Smooth muscle cell (in vitro differentiated cells): ENCODE results near the gene OGDH. TPM values are rescaled to one million over a fixed set of nuclear protein-coding genes. Genes with fewer than 3 reads are reported as not detected.

ENCODE experiments used
- DNase-seq: peaks from one replicate; lab custom pipeline; 2025; ENCODE audit not compliant: unreplicated experiment; lab: John Stamatoyannopoulos, UW
- H2AFZ ChIP-seq: fragments of 200-600 bp; sonication (generic); 2 replicates; pipeline ENCODE4 v1.6.0; 2016; ENCODE audit warnings: antibody characterized with exemption, low read depth, mild to moderate bottlenecking
- H3F3A ChIP-seq: fragments of 200-600 bp; sonication (generic); 2 replicates; pipeline ENCODE4 v1.6.0; 2017; ENCODE audit warnings: antibody characterized with exemption, low read depth
- H3K27ac ChIP-seq: fragments of 200-600 bp; sonication (generic); 2 replicates; pipeline ENCODE4 v1.5.1; 2016; ENCODE audit warnings: low read depth, mild to moderate bottlenecking
- H3K27me3 ChIP-seq: fragments of 200-600 bp; sonication (generic); 2 replicates; pipeline ENCODE4 v1.6.1; 2016; ENCODE audit warnings: low read depth, mild to moderate bottlenecking
- H3K36me3 ChIP-seq: fragments of 200-600 bp; sonication (generic); 2 replicates; pipeline ENCODE4 v1.5.1; 2016; ENCODE audit warnings: low read depth
- H3K4me1 ChIP-seq: fragments of 200-600 bp; sonication (generic); 2 replicates; pipeline ENCODE4 v1.5.1; 2016; ENCODE audit warnings: low read depth
- H3K4me2 ChIP-seq: fragments of 200-600 bp; sonication (generic); 2 replicates; pipeline ENCODE4 v1.6.0; 2016; ENCODE audit warnings: mild to moderate bottlenecking
- H3K4me3 ChIP-seq: fragments of 200-600 bp; sonication (generic); 2 replicates; pipeline ENCODE4 v1.5.1; 2016; ENCODE audit warnings: mild to moderate bottlenecking
- H3K79me2 ChIP-seq: fragments of 200-600 bp; sonication (generic); 2 replicates; pipeline ENCODE4 v1.6.0; 2016; ENCODE audit warnings: low read depth, mild to moderate bottlenecking
- H3K9ac ChIP-seq: fragments of 200-600 bp; sonication (generic); 2 replicates; pipeline ENCODE4 v1.6.0; 2016; ENCODE audit warnings: low read depth
- H3K9me3 ChIP-seq: fragments of 200-600 bp; sonication (generic); replicated peaks from 2 replicates; pipeline ENCODE4 v1.5.1; 2016; ENCODE audit warnings: low read depth
- H4K20me1 ChIP-seq: fragments of 200-600 bp; sonication (generic); 2 replicates; pipeline ENCODE4 v1.6.0; 2016; ENCODE audit warnings: low read depth
- WGBS: methylation state at CpG from one replicate; pipeline ENCODE4 v1.1.7; 2016; ENCODE audit warnings: low lambda C conversion rate; 5-methylcytosine and 5-hydroxymethylcytosine counted together
- polyA plus RNA-seq: library from polyadenylated mRNA; unstranded; fragments of >200 nt; fragmentation: Nextera tagmentation; extraction: Ambion mirVana; gene quantifications from 2 replicates; pipeline ENCODE4 v1.2.1, GENCODE V29; 2016
- total RNA-seq: library from RNA; depleted of rRNA; stranded (reverse); fragments of >200 nt; gene quantifications from 2 replicates; pipeline ENCODE4 v1.2.3, GENCODE V29; 2014
- TF ChIP-seq, protein P1 (sequence below): fragments of 200-600 bp; sonication (generic); IDR thresholded peaks from 2 replicates; pipeline ENCODE4 v1.5.1; 2017; ENCODE audit warnings: borderline replicate concordance, mild to moderate bottlenecking, antibody characterized with exemption; ENCODE audit not compliant: insufficient read depth, poor library complexity, severe bottlenecking

The OGDH gene
- total and polyA plus RNA-seq, 2 experiments from 2014 or later: 32.6 to 34.2 TPM

DNA sequence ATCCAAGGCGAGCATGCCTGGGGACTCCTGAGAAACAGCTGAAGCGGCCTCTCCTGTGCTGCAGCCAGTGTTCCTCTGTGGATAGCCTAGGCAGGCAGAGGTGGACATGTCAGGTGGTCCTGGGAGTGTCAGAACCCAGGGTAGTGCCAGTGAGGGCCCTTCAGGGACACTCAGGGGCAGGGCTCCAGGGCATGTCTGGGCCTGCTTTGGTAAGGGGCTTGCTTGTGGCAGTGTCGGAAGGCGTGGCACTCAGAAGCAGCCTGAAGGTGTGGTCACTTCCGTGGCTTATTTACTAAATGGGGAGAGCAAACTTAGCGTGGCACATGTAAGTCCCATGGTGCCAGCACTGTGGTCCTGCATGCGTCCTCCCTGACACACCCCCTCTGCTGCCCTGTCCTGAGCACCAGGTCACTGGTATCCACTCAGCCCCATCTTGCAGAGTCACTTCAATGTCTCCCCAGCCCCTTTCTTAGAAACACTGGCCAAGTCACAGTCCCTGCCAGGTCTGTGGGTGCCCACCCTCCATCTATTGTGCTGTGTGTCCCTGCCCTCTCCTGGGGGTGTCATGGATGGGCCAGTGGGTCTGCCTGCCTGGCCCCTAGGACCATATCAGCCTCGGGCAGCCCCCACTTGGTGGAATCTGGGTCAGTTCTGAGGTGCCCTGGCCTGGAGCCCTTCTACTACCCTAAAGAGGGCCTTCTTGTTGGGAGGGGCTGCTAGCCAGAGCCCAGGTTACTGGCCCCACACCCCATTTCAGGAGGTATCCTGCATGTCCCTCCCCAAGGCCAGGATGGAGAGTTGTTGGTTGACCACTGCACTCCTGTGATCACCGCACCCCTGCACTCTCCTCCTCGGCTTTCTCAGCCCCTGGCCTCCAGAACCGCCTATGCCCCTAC, 148.6 kb downstream of the OGDH start:
- H3F3A ChIP-seq: no peaks in the 10 kb centered on the region
- peaks cover 41% of the 10 kb centered on the region for H3K79me2 ChIP-seq
- no peaks in the 10 kb centered on the region for H3K36me3 ChIP-seq
- no peak for DNase-seq
- peaks cover 52% of the 10 kb centered on the region for H4K20me1 ChIP-seq
- no peak overlapping the region for H3K27ac ChIP-seq
- H3K4me2 ChIP-seq: no peak overlapping the region
- 96% methylated on average over 11 of the region's 11 CpGs for WGBS
- peaks cover under 1% of the 10 kb centered on the region for H3K4me1 ChIP-seq
- H3K9me3 ChIP-seq: no peaks in the 10 kb centered on the region
- TF ChIP-seq, protein P1, sequence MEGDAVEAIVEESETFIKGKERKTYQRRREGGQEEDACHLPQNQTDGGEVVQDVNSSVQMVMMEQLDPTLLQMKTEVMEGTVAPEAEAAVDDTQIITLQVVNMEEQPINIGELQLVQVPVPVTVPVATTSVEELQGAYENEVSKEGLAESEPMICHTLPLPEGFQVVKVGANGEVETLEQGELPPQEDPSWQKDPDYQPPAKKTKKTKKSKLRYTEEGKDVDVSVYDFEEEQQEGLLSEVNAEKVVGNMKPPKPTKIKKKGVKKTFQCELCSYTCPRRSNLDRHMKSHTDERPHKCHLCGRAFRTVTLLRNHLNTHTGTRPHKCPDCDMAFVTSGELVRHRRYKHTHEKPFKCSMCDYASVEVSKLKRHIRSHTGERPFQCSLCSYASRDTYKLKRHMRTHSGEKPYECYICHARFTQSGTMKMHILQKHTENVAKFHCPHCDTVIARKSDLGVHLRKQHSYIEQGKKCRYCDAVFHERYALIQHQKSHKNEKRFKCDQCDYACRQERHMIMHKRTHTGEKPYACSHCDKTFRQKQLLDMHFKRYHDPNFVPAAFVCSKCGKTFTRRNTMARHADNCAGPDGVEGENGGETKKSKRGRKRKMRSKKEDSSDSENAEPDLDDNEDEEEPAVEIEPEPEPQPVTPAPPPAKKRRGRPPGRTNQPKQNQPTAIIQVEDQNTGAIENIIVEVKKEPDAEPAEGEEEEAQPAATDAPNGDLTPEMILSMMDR: no peak
- no peak overlapping the region for H3K9ac ChIP-seq
- no peak overlapping the region for H3K4me3 ChIP-seq
- H2AFZ ChIP-seq: no peak overlapping the region
- no peaks in the 10 kb centered on the region for H3K27me3 ChIP-seq

DNA sequence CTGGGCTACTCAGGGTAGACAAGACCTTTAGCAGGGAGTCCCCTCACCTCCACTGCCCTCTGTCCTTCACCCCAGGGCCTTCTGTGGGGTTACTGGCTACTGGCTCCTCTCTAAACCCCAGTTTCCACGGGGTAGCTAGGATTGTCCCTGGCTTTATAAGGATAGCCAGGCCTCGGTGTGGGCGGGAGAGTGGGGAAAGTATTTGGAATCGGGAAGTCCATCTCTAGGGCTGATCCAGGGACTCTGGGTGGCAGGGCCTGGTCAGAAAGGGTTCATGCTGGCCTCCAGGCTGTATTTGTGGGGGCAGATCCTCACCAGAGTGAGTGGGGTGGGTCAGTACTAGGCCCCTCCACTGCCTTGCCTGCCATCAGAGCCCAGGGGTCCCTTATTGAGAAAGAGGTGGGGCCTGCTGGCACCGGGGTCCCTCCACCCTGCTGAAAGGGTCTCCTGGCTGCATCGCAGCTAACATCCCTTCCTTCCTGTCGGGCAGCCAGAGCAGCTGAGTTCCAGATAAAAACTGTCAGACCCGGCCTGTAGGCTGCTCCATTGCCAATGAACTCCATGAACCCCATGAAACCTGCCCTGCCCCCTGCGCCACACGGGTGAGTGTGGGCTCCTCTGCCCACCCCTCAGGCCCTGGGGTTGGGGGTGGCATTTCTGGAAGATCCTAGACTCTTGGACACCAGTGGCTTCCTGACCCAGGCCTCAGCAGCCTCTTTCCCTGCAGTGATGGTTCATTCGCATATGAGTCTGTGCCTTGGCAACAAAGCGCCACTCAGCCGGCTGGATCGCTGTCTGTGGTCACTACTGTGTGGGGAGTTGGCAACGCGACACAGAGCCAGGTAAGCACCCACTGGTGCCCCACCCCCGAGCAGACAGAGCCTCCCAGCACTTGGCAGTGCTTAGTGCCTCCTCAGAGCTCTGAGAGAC, 149.5 kb downstream of the OGDH start:
- H3K9ac ChIP-seq: no peak overlapping the region
- H2AFZ ChIP-seq: no peak overlapping the region
- TF ChIP-seq, protein P1: no peak
- no peaks in the 10 kb centered on the region for H3K9me3 ChIP-seq
- H3K4me1 ChIP-seq: no peaks in the 10 kb centered on the region
- DNase-seq: no peak
- no peaks in the 10 kb centered on the region for H3K27me3 ChIP-seq
- WGBS: 81% methylated on average over 16 of the region's 17 CpGs
- no peak overlapping the region for H3K27ac ChIP-seq
- no peak overlapping the region for H3K4me2 ChIP-seq
- H3K36me3 ChIP-seq: no peaks in the 10 kb centered on the region
- H3F3A ChIP-seq: no peaks in the 10 kb centered on the region
- H3K4me3 ChIP-seq: no peak overlapping the region
- peaks cover 37% of the 10 kb centered on the region for H3K79me2 ChIP-seq
- peaks cover 43% of the 10 kb centered on the region for H4K20me1 ChIP-seq

DNA sequence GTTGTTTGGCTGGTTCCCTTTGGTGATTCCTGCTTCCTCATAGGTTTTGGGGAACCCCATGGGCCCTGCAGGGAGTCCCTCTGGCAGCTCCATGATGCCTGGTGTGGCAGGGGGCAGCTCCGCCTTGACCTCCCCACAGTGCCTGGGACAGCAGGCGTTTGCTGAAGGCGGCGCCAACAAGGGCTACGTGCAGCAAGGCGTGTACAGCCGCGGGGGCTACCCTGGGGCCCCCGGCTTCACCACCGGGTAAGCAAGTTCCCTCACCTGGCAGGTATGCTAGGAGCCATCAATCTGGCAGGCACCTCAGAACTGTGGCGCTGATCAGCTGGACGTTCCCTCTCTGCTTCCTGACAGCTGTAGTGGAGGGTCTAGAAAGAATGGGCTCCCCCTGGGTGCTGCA, 150.5 kb downstream of the OGDH start:
- Histone ChIP-seq H3K4me2 (no peak overlapping the region), H3K27me3 (no peaks in the 10 kb centered on the region), H2AFZ (no peak overlapping the region), H3K79me2 (peaks cover 32% of the 10 kb centered on the region), H3K4me3 (no peak overlapping the region), H3K36me3 (no peaks in the 10 kb centered on the region), H3F3A (no peaks in the 10 kb centered on the region), H4K20me1 (peaks cover 34% of the 10 kb centered on the region), H3K27ac (no peak overlapping the region), H3K9ac (no peak overlapping the region), H3K9me3 (no peaks in the 10 kb centered on the region), H3K4me1 (no peaks in the 10 kb centered on the region)
- no peak for DNase-seq
- 98% methylated on average over 12 of the region's 12 CpGs for WGBS
- TF ChIP-seq, protein P1: no peak
